ENCODE results near the gene ZBTB32.
"Not testable (repeated sequence)": the region's sequence is repeated elsewhere in the genome, so short reads cannot be mapped to it uniquely, and the experiment has no call there.

ZBTB32 gene

DNA sequence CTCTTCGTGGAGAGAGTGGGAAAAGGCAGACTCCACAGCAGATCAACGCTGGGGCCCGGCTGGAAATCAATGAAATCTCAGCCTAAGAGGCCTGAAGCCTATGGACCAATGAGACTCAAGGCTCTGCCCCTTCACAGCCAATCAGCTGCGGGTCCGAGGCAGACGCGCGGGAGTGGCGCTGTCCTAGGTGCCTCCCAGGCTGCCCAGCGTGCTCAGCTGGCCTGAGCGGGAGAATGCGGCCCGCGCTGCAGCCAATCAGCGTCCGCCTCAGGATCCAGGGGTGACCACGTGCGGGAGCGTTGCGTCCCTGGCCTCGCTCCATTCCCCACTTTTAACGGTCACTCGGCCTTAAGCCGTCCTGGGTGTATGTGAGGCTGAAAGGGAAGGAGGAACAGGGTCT, at the start of gene ZBTB32:
TSS of gene ZBTB32 (plus strand) at position 341 of the 400 bp plus-strand sequence. CDS start 10,069 bp downstream, outside the sequence.
- H3K9me3 ChIP-seq (ENCODE audit: insufficient read depth, low read depth, low read length) = no peaks in the 10 kb centered on the region

DNA sequence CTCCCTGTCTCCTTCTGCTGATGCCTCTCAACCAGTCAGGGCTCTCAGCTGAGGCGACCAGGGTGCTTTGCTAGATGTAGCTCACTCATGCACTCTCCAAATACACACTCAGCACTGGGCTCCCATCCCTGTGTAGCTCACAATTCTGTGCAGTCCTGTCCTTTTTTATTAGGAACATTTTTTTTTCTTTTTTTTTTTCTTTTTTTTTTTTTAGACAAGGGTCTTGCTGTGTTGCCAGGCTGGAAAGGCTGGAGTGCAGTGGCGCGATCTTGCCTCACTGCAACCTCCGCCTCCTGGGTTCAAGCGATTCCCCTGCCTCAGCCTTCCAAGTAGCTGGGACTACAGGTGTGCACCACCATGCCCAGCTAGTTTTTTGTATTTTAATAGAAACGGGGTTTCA, 49.5 kb upstream of the ZBTB32 start:
- H3K27me3 ChIP-seq (ENCODE audit: insufficient read depth, low read length); H3K4me1 ChIP-seq (ENCODE audit: insufficient read depth, low read length); H3K9me3 ChIP-seq (ENCODE audit: insufficient read depth, low read depth, low read length); H3K27ac ChIP-seq (ENCODE audit: low read length); H3K4me3 ChIP-seq (ENCODE audit: low read length); H3K9ac ChIP-seq (ENCODE audit: low read depth, low read length): not testable (repeated sequence)
- peaks cover 62% of the 10 kb centered on the region for H3K36me3 ChIP-seq (ENCODE audit: insufficient read depth, low read depth, low read length)

More for the DNA sequence above, at the start of gene ZBTB32:
- Histone ChIP-seq H3K4me1 (ENCODE audit: insufficient read depth, low read length) (no peaks in the 10 kb centered on the region), H3K9ac (ENCODE audit: low read depth, low read length) (no peak within 1 kb of the TSS), H3K27me3 (ENCODE audit: insufficient read depth, low read length) (peaks cover 37% of the 10 kb centered on the region), H3K4me3 (ENCODE audit: low read length) (no peak within 1 kb of the TSS), H3K27ac (ENCODE audit: low read length) (no peak within 1 kb of the TSS), H3K36me3 (ENCODE audit: insufficient read depth, low read depth, low read length) (no peaks in the 10 kb centered on the region)

- Histone ChIP-seq H3K9me3 (ENCODE audit: insufficient read depth, low read depth, low read length) (no peaks in the 10 kb centered on the region), H3K4me1 (ENCODE audit: insufficient read depth, low read length) (no peaks in the 10 kb centered on the region), H3K36me3 (ENCODE audit: insufficient read depth, low read depth, low read length) (peaks cover 64% of the 10 kb centered on the region), H3K27ac (ENCODE audit: low read length) (no peak overlapping the region), H3K4me3 (ENCODE audit: low read length) (no peak overlapping the region), H3K27me3 (ENCODE audit: insufficient read depth, low read length) (no peaks in the 10 kb centered on the region), H3K9ac (ENCODE audit: low read depth, low read length) (no peak overlapping the region)
Measured at GRCh38 chr19:35655600-35655999, 48.8 kb upstream of the ZBTB32 start.

DNA sequence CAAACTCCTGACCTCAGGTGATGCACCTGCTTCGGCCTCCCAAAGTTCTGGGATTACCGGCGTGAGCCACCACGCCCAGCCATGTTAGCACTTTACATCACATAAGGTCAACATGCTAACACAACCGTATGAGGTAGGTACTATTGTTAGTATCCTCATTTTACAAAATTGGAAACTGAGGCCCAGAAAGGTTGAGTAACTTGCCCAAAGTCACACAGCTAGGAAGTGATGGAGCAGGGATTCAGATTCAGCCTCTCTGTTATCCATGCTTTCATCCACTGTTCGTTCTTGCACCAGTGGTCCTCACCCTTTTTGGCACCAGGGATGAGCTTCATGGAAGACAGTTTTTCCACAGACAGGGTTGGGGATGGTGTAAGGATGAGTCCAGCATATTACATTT, 47.7 kb upstream of the ZBTB32 start:
- no peaks in the 10 kb centered on the region for H3K27me3 ChIP-seq (ENCODE audit: insufficient read depth, low read length)
- no peaks in the 10 kb centered on the region for H3K9me3 ChIP-seq (ENCODE audit: insufficient read depth, low read depth, low read length)
- no peak overlapping the region for H3K9ac ChIP-seq (ENCODE audit: low read depth, low read length)
- H3K36me3 ChIP-seq (ENCODE audit: insufficient read depth, low read depth, low read length) = peaks cover 53% of the 10 kb centered on the region
- no peaks in the 10 kb centered on the region for H3K4me1 ChIP-seq (ENCODE audit: insufficient read depth, low read length)
- no peak overlapping the region for H3K4me3 ChIP-seq (ENCODE audit: low read length)
- H3K27ac ChIP-seq (ENCODE audit: low read length) = no peak overlapping the region

DNA sequence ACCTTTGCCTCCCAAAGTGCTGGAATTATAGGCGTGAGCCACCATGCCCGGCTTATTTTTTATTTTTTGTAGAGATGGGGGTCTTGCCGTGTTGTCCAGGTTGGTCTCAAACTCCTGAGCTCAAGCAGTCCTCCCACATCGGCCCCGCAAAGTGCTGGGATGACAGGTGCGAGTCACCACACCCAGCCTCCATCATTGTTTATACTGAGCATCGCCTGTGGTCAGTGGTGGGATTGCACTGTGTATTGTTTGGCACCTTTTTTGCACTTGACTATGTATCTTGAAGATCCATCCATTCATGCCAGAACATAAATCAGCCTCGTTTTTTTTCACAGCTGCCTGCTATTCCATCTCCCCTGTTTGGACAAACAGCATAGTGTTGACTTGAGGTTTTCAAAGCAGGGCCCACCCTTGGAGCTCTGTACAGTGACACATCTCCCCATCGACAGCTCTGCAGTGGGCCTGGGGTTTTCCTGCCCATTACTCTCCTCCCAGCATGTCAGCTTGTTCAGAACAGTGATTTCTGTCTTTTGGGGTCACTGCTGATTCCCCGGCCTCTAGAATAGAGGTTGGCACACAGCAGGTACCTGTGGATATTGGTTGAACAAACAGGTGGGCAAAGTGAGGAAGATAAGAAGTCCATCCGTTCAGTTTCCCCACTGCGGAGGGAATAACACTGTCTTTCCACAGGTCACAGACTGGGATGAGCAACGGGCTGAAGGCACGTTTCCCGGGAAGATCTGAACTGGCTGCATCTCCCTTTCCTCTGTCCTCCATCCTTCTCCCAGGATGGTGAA, 46.3 kb upstream of the ZBTB32 start:
- peaks cover 51% of the 10 kb centered on the region for H3K36me3 ChIP-seq (ENCODE audit: insufficient read depth, low read depth, low read length)
- H3K27ac ChIP-seq (ENCODE audit: low read length) = no peak overlapping the region
- no peaks in the 10 kb centered on the region for H3K4me1 ChIP-seq (ENCODE audit: insufficient read depth, low read length)
- H3K9me3 ChIP-seq (ENCODE audit: insufficient read depth, low read depth, low read length) = no peaks in the 10 kb centered on the region
- no peaks in the 10 kb centered on the region for H3K27me3 ChIP-seq (ENCODE audit: insufficient read depth, low read length)
- H3K9ac ChIP-seq (ENCODE audit: low read depth, low read length) = no peak overlapping the region
- H3K4me3 ChIP-seq (ENCODE audit: low read length) = no peak overlapping the region

DNA sequence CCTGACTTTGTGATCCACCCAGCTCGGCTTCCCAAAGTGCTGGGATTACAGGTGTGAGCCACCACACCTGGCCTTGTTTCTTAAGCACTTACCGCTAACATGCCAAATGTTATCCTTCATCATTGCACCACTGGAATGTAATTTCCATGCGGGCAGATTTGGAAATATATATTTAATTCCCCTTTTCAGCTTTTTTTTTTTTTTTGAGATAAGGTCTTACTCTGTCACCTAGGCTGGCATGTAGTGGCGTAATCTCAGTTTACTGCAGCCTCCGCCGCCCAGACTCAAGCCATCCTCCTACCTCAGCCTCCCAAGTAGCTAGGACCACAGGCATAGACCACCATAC, 42.4 kb upstream of the ZBTB32 start:
- H3K27me3 ChIP-seq (ENCODE audit: insufficient read depth, low read length) = no peaks in the 10 kb centered on the region
- no peak overlapping the region for H3K27ac ChIP-seq (ENCODE audit: low read length)
- H3K4me3 ChIP-seq (ENCODE audit: low read length) = no peak overlapping the region
- H3K36me3 ChIP-seq (ENCODE audit: insufficient read depth, low read depth, low read length) = peaks cover 20% of the 10 kb centered on the region
- no peaks in the 10 kb centered on the region; the same call in 1 of the 2 replicates for H3K4me1 ChIP-seq (ENCODE audit: insufficient read depth, low read length)
- H3K9ac ChIP-seq (ENCODE audit: low read depth, low read length) = no peak overlapping the region
- no peaks in the 10 kb centered on the region for H3K9me3 ChIP-seq (ENCODE audit: insufficient read depth, low read depth, low read length)

DNA sequence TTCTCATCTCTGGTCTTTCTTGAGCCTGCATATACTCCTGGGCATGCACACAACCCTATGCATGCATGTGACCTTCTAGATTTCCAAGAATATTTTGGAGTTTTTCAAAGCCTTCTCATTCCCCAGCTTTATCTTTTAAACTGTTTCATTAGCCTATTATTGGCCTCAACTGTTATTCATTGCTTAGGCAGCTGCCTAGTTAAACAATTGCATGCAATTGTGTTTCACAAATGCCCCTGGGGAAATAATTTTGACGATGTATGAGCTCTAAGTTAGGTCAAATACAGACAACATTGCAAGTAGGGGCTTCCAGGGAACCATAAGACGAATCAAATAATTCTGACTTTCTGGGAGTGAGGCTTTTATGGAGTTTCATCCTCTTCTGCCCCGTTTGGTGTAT, 40.4 kb upstream of the ZBTB32 start:
- Histone ChIP-seq H3K4me1 (ENCODE audit: insufficient read depth, low read length) (no peaks in the 10 kb centered on the region; the same call in 1 of the 2 replicates), H3K9ac (ENCODE audit: low read depth, low read length) (no peak overlapping the region), H3K4me3 (ENCODE audit: low read length) (no peak overlapping the region), H3K36me3 (ENCODE audit: insufficient read depth, low read depth, low read length) (peaks cover 3% of the 10 kb centered on the region; the same call in 1 of the 2 replicates), H3K27ac (ENCODE audit: low read length) (no peak overlapping the region), H3K9me3 (ENCODE audit: insufficient read depth, low read depth, low read length) (no peaks in the 10 kb centered on the region), H3K27me3 (ENCODE audit: insufficient read depth, low read length) (peaks cover 2% of the 10 kb centered on the region; the same call in 1 of the 2 replicates)

GRCh38 chr19:35665157-35665556, 39.2 kb upstream of the ZBTB32 start:
- Histone ChIP-seq H3K4me3 (ENCODE audit: low read length) (no peak overlapping the region), H3K4me1 (ENCODE audit: insufficient read depth, low read length) (no peaks in the 10 kb centered on the region; the same call in 1 of the 2 replicates), H3K9ac (ENCODE audit: low read depth, low read length) (no peak overlapping the region), H3K9me3 (ENCODE audit: insufficient read depth, low read depth, low read length) (no peaks in the 10 kb centered on the region), H3K27me3 (ENCODE audit: insufficient read depth, low read length) (peaks cover 11% of the 10 kb centered on the region), H3K27ac (ENCODE audit: low read length) (no peak overlapping the region), H3K36me3 (ENCODE audit: insufficient read depth, low read depth, low read length) (no peaks in the 10 kb centered on the region)

DNA sequence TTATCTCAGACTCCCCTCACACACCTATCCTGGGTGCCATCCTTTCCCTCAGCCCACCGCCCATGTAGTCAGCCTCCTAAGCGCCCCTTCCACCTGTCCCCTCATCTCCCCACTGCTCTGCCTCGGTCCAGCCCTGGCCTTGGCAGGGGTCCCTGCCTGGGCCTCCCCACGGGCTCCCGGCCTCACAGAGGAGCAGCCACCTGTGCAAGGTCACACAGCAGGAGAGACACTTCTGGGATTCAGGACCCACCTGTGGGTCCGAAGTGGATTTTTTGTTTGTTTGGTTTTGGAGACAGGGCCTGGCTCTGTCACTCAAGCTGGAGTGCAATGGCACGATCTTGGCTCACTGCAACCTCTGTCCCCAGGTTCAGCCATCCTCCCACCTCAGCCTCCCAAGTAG, 38.8 kb upstream of the ZBTB32 start:
- Histone ChIP-seq H3K9me3 (ENCODE audit: insufficient read depth, low read depth, low read length) (no peaks in the 10 kb centered on the region), H3K36me3 (ENCODE audit: insufficient read depth, low read depth, low read length) (no peaks in the 10 kb centered on the region), H3K4me3 (ENCODE audit: low read length) (no peak overlapping the region), H3K9ac (ENCODE audit: low read depth, low read length) (no peak overlapping the region), H3K27me3 (ENCODE audit: insufficient read depth, low read length) (peaks cover 11% of the 10 kb centered on the region), H3K4me1 (ENCODE audit: insufficient read depth, low read length) (no peaks in the 10 kb centered on the region; the same call in 1 of the 2 replicates), H3K27ac (ENCODE audit: low read length) (no peak overlapping the region)

DNA sequence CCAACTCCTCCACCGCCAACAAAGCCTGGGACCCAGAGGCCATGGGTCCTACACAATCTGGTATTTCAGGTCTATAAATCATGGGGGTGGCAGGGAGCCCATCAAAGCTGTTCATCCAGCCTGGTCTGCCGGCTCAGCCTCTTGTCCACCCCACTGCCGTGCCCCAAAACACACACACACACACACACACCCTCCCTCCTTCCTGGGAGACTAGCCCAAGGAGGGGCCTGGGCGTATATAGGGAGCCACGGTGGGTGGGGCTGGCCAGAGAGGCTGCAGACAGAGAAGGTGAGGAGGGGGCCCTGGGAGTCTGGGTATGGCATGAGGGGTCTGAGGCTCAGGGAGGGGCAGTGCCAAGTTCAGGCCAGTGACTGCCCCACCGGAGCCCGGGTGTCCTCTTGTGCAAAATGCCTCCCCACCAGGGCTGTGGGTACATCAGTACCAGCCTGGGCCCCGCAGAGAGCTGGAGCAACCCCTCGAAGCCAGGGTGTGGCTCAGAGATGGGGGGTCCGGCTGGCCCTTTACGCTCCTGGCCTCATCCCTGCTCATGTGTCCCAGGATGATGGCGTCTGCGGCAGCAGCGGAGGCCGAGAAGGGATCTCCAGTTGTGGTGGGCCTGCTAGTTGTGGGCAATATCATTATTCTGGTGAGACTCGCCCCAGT, 38.0 kb upstream of the ZBTB32 start, which contains the start of gene UPK1A:
TSS of gene UPK1A (plus strand) at position 267 of the 663 bp plus-strand sequence. CDS start at position 563, 296 bp downstream.
- H3K36me3 ChIP-seq (ENCODE audit: insufficient read depth, low read depth, low read length) = no peaks in the 10 kb centered on the region
- H3K27ac ChIP-seq (ENCODE audit: low read length) = no peak within 1 kb of the TSS
- H3K4me1 ChIP-seq (ENCODE audit: insufficient read depth, low read length) = no peaks in the 10 kb centered on the region; the same call in 1 of the 2 replicates
- H3K9me3 ChIP-seq (ENCODE audit: insufficient read depth, low read depth, low read length) = no peaks in the 10 kb centered on the region
- no peak within 1 kb of the TSS for H3K4me3 ChIP-seq (ENCODE audit: low read length)
- H3K9ac ChIP-seq (ENCODE audit: low read depth, low read length) = no peak within 1 kb of the TSS
- peaks cover 11% of the 10 kb centered on the region for H3K27me3 ChIP-seq (ENCODE audit: insufficient read depth, low read length)

GRCh38 chr19:35669566-35669965, 34.8 kb upstream of the ZBTB32 start:
- Histone ChIP-seq H3K9me3 (ENCODE audit: insufficient read depth, low read depth, low read length) (no peaks in the 10 kb centered on the region), H3K27me3 (ENCODE audit: insufficient read depth, low read length) (peaks cover 36% of the 10 kb centered on the region), H3K4me1 (ENCODE audit: insufficient read depth, low read length) (no peaks in the 10 kb centered on the region), H3K36me3 (ENCODE audit: insufficient read depth, low read depth, low read length) (no peaks in the 10 kb centered on the region), H3K27ac (ENCODE audit: low read length) (no peak overlapping the region), H3K4me3 (ENCODE audit: low read length) (no peak overlapping the region), H3K9ac (ENCODE audit: low read depth, low read length) (no peak overlapping the region)

DNA sequence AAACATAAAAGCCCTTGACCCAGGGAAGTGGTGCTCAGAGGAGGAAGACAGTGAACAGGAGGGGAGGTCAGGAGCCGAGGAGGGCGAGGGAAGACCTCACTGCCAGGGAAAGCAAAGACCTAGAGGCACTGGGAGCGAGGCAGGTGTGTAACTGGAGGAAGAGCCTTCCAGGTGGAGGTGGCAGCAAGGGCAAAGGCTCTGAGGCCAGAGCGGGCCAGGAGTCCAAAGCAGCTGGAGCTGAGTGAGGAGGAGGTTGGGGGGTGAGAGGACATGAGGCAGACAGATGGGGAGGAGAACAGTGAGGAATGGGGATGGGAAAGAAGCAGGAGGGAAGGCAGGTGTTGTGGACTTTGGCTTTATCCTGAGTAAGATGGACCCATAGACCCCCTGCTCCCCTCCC, 34.4 kb upstream of the ZBTB32 start:
- Histone ChIP-seq H3K9me3 (ENCODE audit: insufficient read depth, low read depth, low read length) (no peaks in the 10 kb centered on the region), H3K36me3 (ENCODE audit: insufficient read depth, low read depth, low read length) (no peaks in the 10 kb centered on the region), H3K4me1 (ENCODE audit: insufficient read depth, low read length) (no peaks in the 10 kb centered on the region), H3K4me3 (ENCODE audit: low read length) (no peak overlapping the region), H3K27me3 (ENCODE audit: insufficient read depth, low read length) (peaks cover 36% of the 10 kb centered on the region), H3K9ac (ENCODE audit: low read depth, low read length) (no peak overlapping the region), H3K27ac (ENCODE audit: low read length) (no peak overlapping the region)

All from iPS-20b (cell line).